Natural killer cell (primary cell): Measurements from ENCODE around the gene CCDC138. TPM values are rescaled to one million over a fixed set of nuclear protein-coding genes. Genes with fewer than 3 reads are reported as not detected.

Source experiments
- ATAC-seq, 3 donors: fragments of 150-1000 bp in 2 of 3; fragments of 200-7000 bp in 1 of 3; cut with Tn5 transposase; 1 replicate in 1 of 3; 2 replicates in 2 of 3; pipeline ENCODE4 v1.10.0; 2021; ENCODE audit warnings: mild to moderate bottlenecking in 2 of 3, moderate library complexity in 2 of 3
- DNase-seq, 2 donors: peaks; one replicate each; pipeline versions ENCODE4 v3.0.0 to v3.0.0-alpha.2; 2013 to 2021; ENCODE audit warnings: mixed read lengths in 1 of 2
- H3K27ac ChIP-seq: one replicate; pipeline ENCODE4 v1.5.1; 2013; ENCODE audit warnings: mild to moderate bottlenecking, low read length
- H3K27me3 ChIP-seq: one replicate; pipeline ENCODE4 v1.6.1; 2013; ENCODE audit warnings: low read length; ENCODE audit not compliant: control insufficient read depth, insufficient read depth
- H3K36me3 ChIP-seq: one replicate; pipeline ENCODE4 v1.6.1; 2013; ENCODE audit warnings: low read length; ENCODE audit not compliant: control insufficient read depth, insufficient read depth
- H3K4me1 ChIP-seq: one replicate; pipeline ENCODE4 v1.6.1; 2013; ENCODE audit warnings: low read length; ENCODE audit not compliant: control insufficient read depth, insufficient read depth
- H3K4me3 ChIP-seq: one replicate; pipeline ENCODE4 v1.5.1; 2013; ENCODE audit warnings: low read length
- H3K9me3 ChIP-seq: one replicate; pipeline ENCODE4 v1.6.1; 2013; ENCODE audit warnings: low read length; ENCODE audit not compliant: control insufficient read depth, insufficient read depth
- H3K27ac Mint-ChIP-seq, 2 donors: one replicate each; pipeline ENCODE4 v1.8.0; 2022; ENCODE audit warnings: mild to moderate bottlenecking in 2 of 2, mixed read lengths in 2 of 2, moderate library complexity in 1 of 2
- H3K27me3 Mint-ChIP-seq, 2 donors: one replicate each; pipeline ENCODE4 v1.8.0; 2022; ENCODE audit warnings: low read depth in 2 of 2, mixed read lengths in 2 of 2
- H3K36me3 Mint-ChIP-seq: one replicate; pipeline ENCODE4 v1.8.0; 2022; ENCODE audit warnings: mixed read lengths
- H3K4me1 Mint-ChIP-seq, 2 donors: one replicate each; pipeline ENCODE4 v1.8.0; 2022; ENCODE audit warnings: mixed read lengths in 2 of 2
- H3K4me3 Mint-ChIP-seq: one replicate; pipeline ENCODE4 v1.8.0; 2022; ENCODE audit warnings: mild to moderate bottlenecking, moderate library complexity, mixed read lengths
- H3K9me3 Mint-ChIP-seq, 2 donors: one replicate each; pipeline ENCODE4 v1.8.0; 2022; ENCODE audit warnings: mixed read lengths in 2 of 2
- WGBS: methylation state at CpG from one replicate; pipeline ENCODE4 v1.1.7; 2013; ENCODE audit warnings: missing lambda C conversion rate; ENCODE audit not compliant: insufficient coverage; 5-methylcytosine and 5-hydroxymethylcytosine counted together
- intact Hi-C: fragments of 100-400 bp; cut with micrococcal nuclease; formaldehyde crosslinking; loops from one replicate; pipeline ENCODE4 v1.14.2; 2022
- total RNA-seq, 4 donors: library from RNA; stranded (reverse); fragments of 120-200 nt in 1 of 4; gene quantifications; one replicate each; pipeline versions ENCODE4 v1.2.3 to v1.2.4, GENCODE V29; 2013 to 2022
- TF ChIP-seq, protein P1 (sequence below): fragments of 200-600 bp; IDR thresholded peaks from one replicate; pipeline ENCODE4 v1.8.0; 2022; ENCODE audit warnings: antibody characterized with exemption

The CCDC138 gene
- total RNA-seq, 3 donors from 2014 or later (not counting 1 experiment from before 2014, with no cell fraction given), result 3.8 to 9.3 (median 5.6) TPM

DNA sequence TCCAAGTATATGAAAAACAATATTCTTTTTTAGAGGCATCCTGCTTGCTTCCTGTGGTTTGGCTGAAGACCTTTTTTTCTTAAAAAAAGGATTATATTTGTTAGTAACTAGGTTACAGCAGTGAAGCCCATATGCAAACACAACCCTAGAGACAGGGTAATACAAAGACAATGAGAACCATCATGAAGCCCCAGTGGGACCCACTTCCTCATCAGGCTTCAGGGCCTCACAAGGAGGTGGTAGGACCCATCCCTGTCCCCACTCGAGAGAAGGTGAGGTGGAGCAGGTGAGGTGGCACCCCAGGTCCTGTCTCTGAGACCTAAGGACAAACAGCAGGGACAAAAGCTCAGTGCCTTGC is 122.1 kb downstream of the CCDC138 start:
- no peaks in the 10 kb centered on the region for H3K27me3 Mint-ChIP-seq
- no peaks in the 10 kb centered on the region for H3K4me1 Mint-ChIP-seq
- no peak overlapping the region for H3K27ac ChIP-seq
- no peaks in the 10 kb centered on the region for H3K27me3 ChIP-seq
- H3K4me3 Mint-ChIP-seq, result no peak overlapping the region
- WGBS, result 28% methylated on average over 1 of the region's 1 CpG
- no peaks in the 10 kb centered on the region for H3K36me3 Mint-ChIP-seq
- TF ChIP-seq, protein P1, sequence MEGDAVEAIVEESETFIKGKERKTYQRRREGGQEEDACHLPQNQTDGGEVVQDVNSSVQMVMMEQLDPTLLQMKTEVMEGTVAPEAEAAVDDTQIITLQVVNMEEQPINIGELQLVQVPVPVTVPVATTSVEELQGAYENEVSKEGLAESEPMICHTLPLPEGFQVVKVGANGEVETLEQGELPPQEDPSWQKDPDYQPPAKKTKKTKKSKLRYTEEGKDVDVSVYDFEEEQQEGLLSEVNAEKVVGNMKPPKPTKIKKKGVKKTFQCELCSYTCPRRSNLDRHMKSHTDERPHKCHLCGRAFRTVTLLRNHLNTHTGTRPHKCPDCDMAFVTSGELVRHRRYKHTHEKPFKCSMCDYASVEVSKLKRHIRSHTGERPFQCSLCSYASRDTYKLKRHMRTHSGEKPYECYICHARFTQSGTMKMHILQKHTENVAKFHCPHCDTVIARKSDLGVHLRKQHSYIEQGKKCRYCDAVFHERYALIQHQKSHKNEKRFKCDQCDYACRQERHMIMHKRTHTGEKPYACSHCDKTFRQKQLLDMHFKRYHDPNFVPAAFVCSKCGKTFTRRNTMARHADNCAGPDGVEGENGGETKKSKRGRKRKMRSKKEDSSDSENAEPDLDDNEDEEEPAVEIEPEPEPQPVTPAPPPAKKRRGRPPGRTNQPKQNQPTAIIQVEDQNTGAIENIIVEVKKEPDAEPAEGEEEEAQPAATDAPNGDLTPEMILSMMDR, result no peak
- intact Hi-C loops, result no loop called here
- no peak overlapping the region for H3K27ac Mint-ChIP-seq
- H3K4me3 ChIP-seq, result no peak overlapping the region
- H3K4me1 ChIP-seq, result no peaks in the 10 kb centered on the region
- ATAC-seq, result no peak
- DNase-seq, result no peak
- H3K9me3 Mint-ChIP-seq, result no peaks in the 10 kb centered on the region
- no peaks in the 10 kb centered on the region for H3K36me3 ChIP-seq
- H3K9me3 ChIP-seq, result no peaks in the 10 kb centered on the region

DNA sequence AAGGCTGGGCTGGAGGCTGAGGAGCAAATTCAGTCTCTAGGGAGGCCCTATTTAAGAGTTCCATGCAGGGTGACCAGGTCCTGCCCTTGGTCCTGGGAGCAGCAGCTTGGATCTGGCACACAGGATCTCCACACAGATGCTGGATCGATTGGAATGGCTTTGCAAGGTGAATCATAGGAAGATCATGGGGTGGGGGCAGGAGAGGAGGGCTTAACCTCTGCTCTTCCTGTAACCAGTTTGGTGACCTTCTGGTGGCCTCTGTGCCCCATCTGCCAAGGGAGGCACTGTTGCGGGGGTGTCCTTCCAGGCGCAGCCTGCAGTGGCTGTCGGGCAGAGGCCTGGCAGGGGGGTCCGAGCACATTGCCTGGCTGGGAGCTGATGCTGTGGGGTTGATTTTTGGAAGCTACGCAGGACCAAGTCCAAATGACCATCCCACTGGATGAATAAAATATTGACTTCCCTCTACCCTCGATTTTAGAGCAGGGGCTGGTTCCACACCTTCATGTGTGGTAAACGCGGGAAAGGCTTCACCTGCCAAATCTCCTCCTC is 122.8 kb downstream of the CCDC138 start:
- WGBS, result 78% methylated on average over 9 of the region's 9 CpGs
- no peaks in the 10 kb centered on the region for H3K27me3 ChIP-seq
- Mint-ChIP-seq H3K9me3 (no peaks in the 10 kb centered on the region), H3K27me3 (no peaks in the 10 kb centered on the region), H3K4me1 (no peaks in the 10 kb centered on the region), H3K4me3 (no peak overlapping the region), H3K27ac (no peak overlapping the region), H3K36me3 (no peaks in the 10 kb centered on the region)
- no peaks in the 10 kb centered on the region for H3K36me3 ChIP-seq
- TF ChIP-seq, protein P1, result no peak
- no peaks in the 10 kb centered on the region for H3K4me1 ChIP-seq
- H3K27ac ChIP-seq, result no peak overlapping the region
- H3K9me3 ChIP-seq, result no peaks in the 10 kb centered on the region
- no peak overlapping the region for H3K4me3 ChIP-seq
- intact Hi-C loops, result no loop called here
- no peak for DNase-seq
- no peak for ATAC-seq

DNA sequence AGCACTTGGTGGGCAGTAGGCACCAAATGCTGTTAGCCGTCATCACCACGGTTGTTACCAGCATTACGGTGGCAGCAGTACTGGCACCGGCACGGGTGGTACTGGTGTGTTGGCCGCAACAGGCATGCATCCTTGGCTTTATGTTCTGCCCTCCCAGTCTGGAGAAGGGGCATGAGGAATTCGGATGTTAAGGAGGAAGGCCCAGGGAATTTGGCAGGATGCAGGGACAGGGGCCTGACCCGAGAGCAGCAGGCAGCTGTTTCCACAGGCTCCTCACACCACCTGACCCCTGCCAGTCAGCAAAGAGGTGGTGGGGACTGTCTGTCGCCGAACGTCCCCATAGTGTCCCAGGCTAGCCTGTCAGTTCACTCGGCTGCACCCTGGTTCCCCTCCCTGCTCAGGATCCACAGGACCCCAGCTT is 123.5 kb downstream of the CCDC138 start:
- Histone ChIP-seq H3K36me3 (no peaks in the 10 kb centered on the region), H3K27ac (no peak overlapping the region), H3K9me3 (no peaks in the 10 kb centered on the region), H3K27me3 (no peaks in the 10 kb centered on the region), H3K4me1 (no peaks in the 10 kb centered on the region), H3K4me3 (no peak overlapping the region)
- ATAC-seq, result no peak
- no peaks in the 10 kb centered on the region for H3K9me3 Mint-ChIP-seq
- TF ChIP-seq, protein P1, result no peak
- WGBS, result 92% methylated on average over 12 of the region's 12 CpGs
- intact Hi-C loops, result no loop called here
- DNase-seq, result no peak
- H3K27ac Mint-ChIP-seq, result no peak overlapping the region
- no peak overlapping the region for H3K4me3 Mint-ChIP-seq
- no peaks in the 10 kb centered on the region for H3K4me1 Mint-ChIP-seq
- no peaks in the 10 kb centered on the region for H3K36me3 Mint-ChIP-seq
- no peaks in the 10 kb centered on the region for H3K27me3 Mint-ChIP-seq
